ENCODE data around the gene ALDH3B1. TPM values are rescaled to one million over a fixed set of nuclear protein-coding genes. Genes with fewer than 3 reads are reported as not detected.

The ALDH3B1 gene
- total and polyA plus RNA-seq, 9 of the 15 experiments (the other 6 are each of a cell fraction or from before 2014, with no cell fraction given): 0.01 to 0.35 (median 0.07) TPM; not detected in 2

DNA sequence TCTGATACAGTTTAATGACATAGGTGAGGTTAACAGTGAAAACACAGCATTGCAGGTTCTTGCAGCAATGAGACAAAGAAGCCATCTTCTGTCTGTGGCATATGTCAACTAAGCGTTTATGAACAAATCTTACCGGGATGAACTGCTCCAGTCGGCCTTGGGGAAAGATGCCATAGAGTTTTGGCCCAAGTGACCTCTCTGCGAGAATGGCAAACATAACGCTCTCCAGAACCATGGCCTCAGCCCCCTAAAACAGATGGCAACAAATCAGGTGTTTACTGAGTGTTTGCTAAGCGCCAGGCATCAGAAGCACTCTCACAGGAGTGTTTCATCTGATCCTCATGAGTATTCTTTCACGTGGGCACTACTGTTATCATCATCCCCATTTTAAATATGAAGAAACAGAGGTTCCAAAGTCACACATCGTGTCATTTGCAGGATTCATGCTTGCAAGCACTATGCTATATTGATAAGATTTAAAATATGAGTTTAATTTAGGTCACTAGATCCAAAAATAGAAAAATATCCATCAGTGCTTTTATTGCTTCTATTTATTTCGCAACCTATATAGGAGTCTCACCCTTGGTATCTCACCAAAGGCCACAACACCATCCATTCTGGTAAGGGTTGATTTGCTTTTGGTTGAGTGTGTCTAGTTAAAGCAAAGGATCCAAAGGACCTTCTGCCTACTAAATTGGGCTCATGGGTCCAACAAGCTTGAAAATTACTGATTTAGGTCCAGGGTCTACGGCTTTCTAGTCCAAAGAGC lies 64.6 kb downstream of the ALDH3B1 start:
- no peaks in the 10 kb centered on the region for H3K79me2 ChIP-seq (ENCODE audit: control insufficient read depth, insufficient read depth, low read length)
- H3K9ac ChIP-seq (ENCODE audit: insufficient read depth in 1 of 2, low read depth in 2 of 2, low read length in 2 of 2): no peak overlapping the region
- no peak overlapping the region for H3K27ac ChIP-seq (ENCODE audit: extremely low read depth, low read depth, low read length)
- no peak for ATAC-seq
- H3K36me3 ChIP-seq (ENCODE audit: control insufficient read depth, insufficient read depth, low read length): peaks cover 76% of the 10 kb centered on the region; the same call in 2 of the 3 replicates
- TF ChIP-seq HNRNPLL (IDR thresholded peaks at IDR 0.05; ENCODE audit: low read depth, low read length, poor library complexity, severe bottlenecking) (no peak), CEBPG (CRISPR knock-in tag; IDR thresholded peaks at IDR 0.05) (no peak), CEBPG (tag; conservative IDR thresholded peaks at IDR 0.05 in 1 of 2, IDR thresholded peaks at IDR 0.05 in 1 of 2) (peak in 1 of 2 experiments; percentile 53; a peak in 1 of 4 replicates), RBM39 (optimal IDR thresholded peaks at IDR 0.05; ENCODE audit: low read depth, low read length) (no peak), DEAF1 (CRISPR knock-in tag; IDR thresholded peaks at IDR 0.05) (no peak), CEBPB (tag; IDR thresholded peaks at IDR 0.05) (peak; percentile 67; the same call in 1 of the 2 replicates), ZNF551 (CRISPR knock-in tag; IDR thresholded peaks at IDR 0.05) (no peak), MAFG (tag; conservative IDR thresholded peaks at IDR 0.05) (no peak), ZNF165 (CRISPR knock-in tag; IDR thresholded peaks at IDR 0.05; ENCODE audit: borderline replicate concordance) (no peak), ZNF408 (CRISPR knock-in tag; IDR thresholded peaks at IDR 0.05; ENCODE audit: low read depth) (no peak), RBBP5 (IDR thresholded peaks at IDR 0.05; ENCODE audit: borderline replicate concordance, insufficient read depth, low read length, poor library complexity, severe bottlenecking) (no peak), HNRNPUL1 (IDR thresholded peaks at IDR 0.05; ENCODE audit: low read length) (no peak), MBD1 (CRISPR knock-in tag; IDR thresholded peaks at IDR 0.05) (no peak)
- TF ChIP-seq, protein P1, sequence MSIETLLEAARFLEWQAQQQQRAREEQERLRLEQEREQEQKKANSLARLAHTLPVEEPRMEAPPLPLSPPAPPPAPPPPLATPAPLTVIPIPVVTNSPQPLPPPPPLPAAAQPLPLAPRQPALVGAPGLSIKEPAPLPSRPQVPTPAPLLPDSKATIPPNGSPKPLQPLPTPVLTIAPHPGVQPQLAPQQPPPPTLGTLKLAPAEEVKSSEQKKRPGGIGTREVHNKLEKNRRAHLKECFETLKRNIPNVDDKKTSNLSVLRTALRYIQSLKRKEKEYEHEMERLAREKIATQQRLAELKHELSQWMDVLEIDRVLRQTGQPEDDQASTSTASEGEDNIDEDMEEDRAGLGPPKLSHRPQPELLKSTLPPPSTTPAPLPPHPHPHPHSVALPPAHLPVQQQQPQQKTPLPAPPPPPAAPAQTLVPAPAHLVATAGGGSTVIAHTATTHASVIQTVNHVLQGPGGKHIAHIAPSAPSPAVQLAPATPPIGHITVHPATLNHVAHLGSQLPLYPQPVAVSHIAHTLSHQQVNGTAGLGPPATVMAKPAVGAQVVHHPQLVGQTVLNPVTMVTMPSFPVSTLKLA (conservative IDR thresholded peaks at IDR 0.05): no peak
- DNase-seq (ENCODE audit: extremely low read depth in 1 of 4, low spot score in 3 of 4): no peak
- ChIA-PET CTCF (ENCODE audit: low intra/inter-chr PET ratio) (no interaction called here), POLR2A (no interaction called here)
- H3K4me1 ChIP-seq (replicated peaks in 1 of 2; ENCODE audit: control insufficient read depth in 2 of 2, insufficient read depth in 2 of 2, low read length in 2 of 2): no peaks in the 10 kb centered on the region
- no TSS peak for BruUV-seq (replicated peaks)
- H3K27me3 ChIP-seq (ENCODE audit: control insufficient read depth in 2 of 2, insufficient read depth in 2 of 2, low read length in 2 of 2): no peaks in the 10 kb centered on the region
- H2AFZ ChIP-seq (ENCODE audit: low read depth, low read length): no peak overlapping the region
- H3K4me3 ChIP-seq: no peak overlapping the region
- H4K20me1 ChIP-seq (replicated peaks; ENCODE audit: control insufficient read depth, insufficient read depth, low read length): no peaks in the 10 kb centered on the region
- intact Hi-C loops (cut with micrococcal nuclease): no loop called here
- H3K9me3 ChIP-seq (replicated peaks; ENCODE audit: control insufficient read depth, insufficient read depth, low read depth, low read length): no peaks in the 10 kb centered on the region
- no peak for FAIRE-seq
- WGBS (ENCODE audit: insufficient coverage, low coverage, missing lambda C conversion rate): 83% methylated on average over 10 of the region's 10 CpGs
- in situ Hi-C loops (cut with MboI): no loop called here
- no peaks in the 10 kb centered on the region for H3K9me1 ChIP-seq (ENCODE audit: control insufficient read depth, insufficient read depth, low read length)
- H3K4me2 ChIP-seq (ENCODE audit: insufficient read depth, low read length): no peak overlapping the region

Measured in K562 (cell line).